Uterus (tissue), 4 donors: ENCODE results near the gene IRF2BP2. TPM values are rescaled to one million over a fixed set of nuclear protein-coding genes. Genes with fewer than 3 reads are reported as not detected.

ENCODE experiments used
- DNase-seq, 2 donors: peaks; one replicate each; pipeline ENCODE4 v3.0.0-alpha.2; 2019 to 2020
- H3K27ac ChIP-seq, 2 donors: fragments of 200-600 bp; sonication (generic); 1 replicate in 1 of 2; 2 replicates in 1 of 2; pipeline ENCODE4 v1.5.1; 2016 to 2018
- H3K27me3 ChIP-seq, 2 donors: fragments of 200-600 bp; sonication (generic); one replicate each; pipeline ENCODE4 v1.5.1; 2018 to 2019; ENCODE audit warnings: control low read depth in 1 of 2
- H3K36me3 ChIP-seq, 2 donors: fragments of 200-600 bp; sonication (generic); one replicate each; pipeline ENCODE4 v1.5.1; 2019; ENCODE audit warnings: control low read depth in 1 of 2
- H3K4me1 ChIP-seq, 2 donors: fragments of 200-600 bp; sonication (generic); one replicate each; pipeline ENCODE4 v1.5.1; 2018 to 2019; ENCODE audit warnings: control low read depth in 1 of 2
- H3K4me3 ChIP-seq, 2 donors: fragments of 200-600 bp; sonication (generic); 1 replicate in 1 of 2; 2 replicates in 1 of 2; pipeline ENCODE4 v1.5.1; 2018 to 2019; ENCODE audit warnings: mild to moderate bottlenecking in 1 of 2
- H3K9me3 ChIP-seq, 2 donors: fragments of 200-600 bp; sonication (generic); one replicate each; pipeline ENCODE4 v1.5.1; 2019; ENCODE audit warnings: control low read depth in 1 of 2
- POLR2A ChIP-seq, 2 donors: fragments of 450-650 bp; IDR thresholded peaks; one replicate each; pipeline ENCODE4 v1.6.1; 2016; ENCODE audit warnings: antibody characterized with exemption in 2 of 2, mild to moderate bottlenecking in 1 of 2, moderate library complexity in 1 of 2
- intact Hi-C: fragments of 100-400 bp; cut with DNase I; formaldehyde crosslinking; loops from one replicate; pipeline ENCODE4 v1.15.1; 2023; ENCODE audit warnings: low total_unique reads
- total RNA-seq, 4 donors: library from RNA; depleted of rRNA in 3 of 4; stranded (reverse); fragments of >200 nt in 3 of 4; gene quantifications; one replicate each; pipeline versions ENCODE4 v1.1.0 to v1.2.4, GENCODE V29; 2014 to 2023
- TF ChIP-seq, protein P1 (sequence below), 4 experiments: fragments of 200-600 bp in 2 of 4; fragments of 450-650 bp in 2 of 4; sonication (generic) in 2 of 4; IDR thresholded peaks; one replicate each; pipeline ENCODE4 v1.5.1; 2016 to 2019; ENCODE audit warnings: antibody characterized with exemption in 4 of 4, mild to moderate bottlenecking in 2 of 4, moderate library complexity in 1 of 4
- donor health status: DM: yes; HTN: yes; CAD: no.

Gene IRF2BP2
- total RNA-seq, 4 donors from 2014 or later: 56.8 to 182 (median 124) TPM

- no peak for DNase-seq
- Histone ChIP-seq H3K27ac (peak overlapping the region; percentile 68 to 70), H3K4me3 (no peak overlapping the region), H3K4me1 (no peaks in the 10 kb centered on the region), H3K27me3 (no peaks in the 10 kb centered on the region), H3K36me3 (no peaks in the 10 kb centered on the region), H3K9me3 (no peaks in the 10 kb centered on the region)
- TF ChIP-seq, protein P1, sequence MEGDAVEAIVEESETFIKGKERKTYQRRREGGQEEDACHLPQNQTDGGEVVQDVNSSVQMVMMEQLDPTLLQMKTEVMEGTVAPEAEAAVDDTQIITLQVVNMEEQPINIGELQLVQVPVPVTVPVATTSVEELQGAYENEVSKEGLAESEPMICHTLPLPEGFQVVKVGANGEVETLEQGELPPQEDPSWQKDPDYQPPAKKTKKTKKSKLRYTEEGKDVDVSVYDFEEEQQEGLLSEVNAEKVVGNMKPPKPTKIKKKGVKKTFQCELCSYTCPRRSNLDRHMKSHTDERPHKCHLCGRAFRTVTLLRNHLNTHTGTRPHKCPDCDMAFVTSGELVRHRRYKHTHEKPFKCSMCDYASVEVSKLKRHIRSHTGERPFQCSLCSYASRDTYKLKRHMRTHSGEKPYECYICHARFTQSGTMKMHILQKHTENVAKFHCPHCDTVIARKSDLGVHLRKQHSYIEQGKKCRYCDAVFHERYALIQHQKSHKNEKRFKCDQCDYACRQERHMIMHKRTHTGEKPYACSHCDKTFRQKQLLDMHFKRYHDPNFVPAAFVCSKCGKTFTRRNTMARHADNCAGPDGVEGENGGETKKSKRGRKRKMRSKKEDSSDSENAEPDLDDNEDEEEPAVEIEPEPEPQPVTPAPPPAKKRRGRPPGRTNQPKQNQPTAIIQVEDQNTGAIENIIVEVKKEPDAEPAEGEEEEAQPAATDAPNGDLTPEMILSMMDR (IDR thresholded peaks at IDR 0.05): no peak
- TF ChIP-seq POLR2A (IDR thresholded peaks at IDR 0.05): no peak
- intact Hi-C loops: no loop called here
Measured at GRCh38 chr1:234617986-234618736, 8.2 kb upstream of the IRF2BP2 start.

DNA sequence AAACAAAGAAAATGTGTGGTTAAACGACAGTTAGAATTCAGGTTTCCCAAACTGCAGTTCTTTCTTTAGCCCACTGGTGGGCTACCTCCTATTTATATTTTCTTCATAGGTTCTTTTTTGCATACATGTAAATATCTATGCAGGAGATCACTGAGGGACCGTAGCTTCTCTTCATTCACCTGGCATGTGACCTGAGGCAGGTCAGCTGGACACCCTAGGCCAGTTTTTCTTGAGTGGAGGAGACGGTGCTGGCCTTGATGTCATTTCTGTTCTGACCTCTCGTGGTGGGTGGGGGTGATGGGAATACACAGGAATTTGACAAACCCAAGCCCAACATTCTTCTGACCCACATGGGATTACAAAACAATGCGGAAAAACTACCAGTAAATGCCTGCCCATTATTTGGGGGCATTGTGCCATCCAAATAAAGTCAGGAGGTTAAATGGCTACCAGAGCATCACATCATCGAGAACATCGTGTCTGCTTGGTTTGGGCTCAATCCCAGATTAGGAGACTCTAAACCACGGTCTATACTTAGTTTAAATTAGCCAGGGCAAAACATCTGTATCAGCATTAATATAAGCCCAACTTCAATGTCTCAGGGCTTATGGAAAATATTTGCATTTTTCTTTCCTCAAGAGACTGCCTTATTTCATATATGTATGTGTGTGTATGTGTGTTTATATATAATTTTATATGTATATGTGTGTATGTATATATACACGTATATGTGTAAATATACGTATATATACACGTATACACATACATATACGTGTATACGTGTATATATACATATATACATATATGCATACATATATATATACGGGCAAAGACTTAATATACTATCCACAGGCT is 7.4 kb upstream of the IRF2BP2 start:
- no peak overlapping the region for H3K4me3 ChIP-seq
- TF ChIP-seq POLR2A (IDR thresholded peaks at IDR 0.05): no peak
- TF ChIP-seq, protein P1 (IDR thresholded peaks at IDR 0.05): no peak
- H3K36me3 ChIP-seq: no peaks in the 10 kb centered on the region
- H3K27me3 ChIP-seq: no peaks in the 10 kb centered on the region
- DNase-seq: no peak
- H3K9me3 ChIP-seq: no peaks in the 10 kb centered on the region
- H3K4me1 ChIP-seq: no peaks in the 10 kb centered on the region
- intact Hi-C loops: no loop called here
- peak overlapping the region; percentile 8 to 68 for H3K27ac ChIP-seq

DNA sequence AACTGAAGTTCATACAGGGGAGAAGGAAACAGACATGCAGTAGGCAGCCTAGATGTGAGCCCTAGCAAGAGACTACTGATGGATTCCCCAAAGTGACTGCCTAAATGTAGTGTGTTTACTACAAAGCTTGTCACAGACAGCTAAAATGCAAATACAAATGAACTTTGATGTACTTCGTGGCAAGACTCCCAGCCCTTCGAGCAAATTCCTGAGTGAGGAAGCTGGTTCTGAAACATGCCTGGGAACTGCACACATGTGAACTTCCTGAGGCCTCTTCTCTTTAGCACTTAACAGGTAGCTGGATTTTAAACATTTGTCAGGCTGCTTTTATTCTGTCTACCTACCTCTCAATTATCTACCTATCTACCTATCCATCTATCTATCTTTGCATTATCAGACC is 6.7 kb upstream of the IRF2BP2 start:
- intact Hi-C loops: no loop called here
- peaks cover 5% of the 10 kb centered on the region in 2 donors for H3K4me1 ChIP-seq
- H3K27me3 ChIP-seq: no peaks in the 10 kb centered on the region
- no peaks in the 10 kb centered on the region for H3K36me3 ChIP-seq
- DNase-seq: no peak
- no peak overlapping the region for H3K4me3 ChIP-seq
- H3K27ac ChIP-seq: no peak overlapping the region
- no peaks in the 10 kb centered on the region for H3K9me3 ChIP-seq
- TF ChIP-seq POLR2A (IDR thresholded peaks at IDR 0.05): no peak
- TF ChIP-seq, protein P1 (IDR thresholded peaks at IDR 0.05): no peak

GRCh38 chr1:234614081-234614489 is 4.1 kb upstream of the IRF2BP2 start:
- TF ChIP-seq POLR2A (IDR thresholded peaks at IDR 0.05): no peak
- H3K27me3 ChIP-seq: no peaks in the 10 kb centered on the region
- intact Hi-C loops: no loop called here
- H3K27ac ChIP-seq: peak overlapping the region; percentile 98 to 100
- H3K4me3 ChIP-seq: no peak overlapping the region
- no peaks in the 10 kb centered on the region for H3K36me3 ChIP-seq
- DNase-seq: no peak
- no peaks in the 10 kb centered on the region for H3K9me3 ChIP-seq
- H3K4me1 ChIP-seq: peaks cover 6 to 7% of the 10 kb centered on the region in 2 donors

DNA sequence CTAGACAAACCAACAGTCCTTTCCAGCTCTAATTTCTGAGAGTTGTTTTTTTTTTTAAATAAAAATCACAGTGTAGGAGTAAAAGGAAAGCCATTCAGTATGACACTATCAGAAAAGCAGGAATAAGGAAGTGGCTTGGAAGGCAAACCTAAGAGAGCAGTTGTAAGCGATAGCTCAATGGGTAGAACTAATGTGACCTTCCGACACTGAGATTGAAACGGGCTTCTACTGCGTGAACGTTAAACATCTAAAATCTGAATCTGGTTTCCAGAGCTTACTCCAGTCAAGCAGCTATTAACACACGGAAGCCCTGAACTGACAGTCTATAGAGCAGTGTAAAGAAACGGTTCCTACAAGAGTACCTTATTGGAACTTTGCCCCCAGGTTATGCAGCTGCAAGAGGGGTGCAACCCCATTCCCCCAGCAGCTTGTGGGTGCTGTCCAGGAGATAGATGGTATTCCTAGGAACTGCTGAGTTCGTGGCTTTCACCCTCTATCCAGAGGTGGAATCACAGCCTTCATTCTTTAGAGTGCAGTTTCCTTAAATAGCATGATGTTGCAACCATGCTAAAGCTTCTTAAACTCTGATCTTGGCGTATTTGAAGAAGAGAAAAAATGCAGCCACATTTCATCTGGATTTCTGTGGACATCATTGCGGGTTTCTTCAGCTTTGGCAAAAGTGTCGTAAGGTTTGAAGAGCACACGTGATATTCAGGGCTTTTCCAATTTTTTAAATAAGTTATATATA is 3.3 kb upstream of the IRF2BP2 start:
- Histone ChIP-seq H3K36me3 (no peaks in the 10 kb centered on the region), H3K27ac (peak overlapping the region; percentile 98 to 100), H3K9me3 (no peaks in the 10 kb centered on the region), H3K4me3 (peak overlapping the region; percentile 20 to 21), H3K4me1 (peaks cover 6 to 7% of the 10 kb centered on the region in 2 donors), H3K27me3 (no peaks in the 10 kb centered on the region)
- no peak for TF ChIP-seq POLR2A (IDR thresholded peaks at IDR 0.05)
- TF ChIP-seq, protein P1 (IDR thresholded peaks at IDR 0.05): no peak
- intact Hi-C loops: no loop called here
- no peak for DNase-seq
